ENCODE data around the gene NPIPB13.
"Not testable (repeated sequence)": the region's sequence is repeated elsewhere in the genome, so short reads cannot be mapped to it uniquely, and the experiment has no call there.

The NPIPB13 gene

GRCh38 chr16:30248379-30248778, at the start of gene NPIPB13:
NPIPB13 (minus strand) TSS chr16:30248479; CDS start chr16:30245573, 2,906 bp downstream.
- not testable (repeated sequence) for DNase-seq (ENCODE audit: low read depth in 2 of 2)

GRCh38 chr16:30282357-30282756, 34.1 kb upstream of the NPIPB13 start:
- DNase-seq (ENCODE audit: low read depth in 2 of 2) = not testable (repeated sequence)

GRCh38 chr16:30278523-30278922, 30.2 kb upstream of the NPIPB13 start:
- not testable (repeated sequence) for DNase-seq (ENCODE audit: low read depth in 2 of 2)

- DNase-seq (ENCODE audit: low read depth in 2 of 2) = not testable (repeated sequence)
These were observed 31.2 kb downstream of the NPIPB13 start for GRCh38 chr16:30217082-30217481.

- not testable (repeated sequence) for DNase-seq (ENCODE audit: low read depth in 2 of 2)
These were observed 36.9 kb downstream of the NPIPB13 start for GRCh38 chr16:30211414-30211813.

GRCh38 chr16:30209032-30209431, 39.2 kb downstream of the NPIPB13 start:
- not testable (repeated sequence) for DNase-seq (ENCODE audit: low read depth in 2 of 2)

DNA sequence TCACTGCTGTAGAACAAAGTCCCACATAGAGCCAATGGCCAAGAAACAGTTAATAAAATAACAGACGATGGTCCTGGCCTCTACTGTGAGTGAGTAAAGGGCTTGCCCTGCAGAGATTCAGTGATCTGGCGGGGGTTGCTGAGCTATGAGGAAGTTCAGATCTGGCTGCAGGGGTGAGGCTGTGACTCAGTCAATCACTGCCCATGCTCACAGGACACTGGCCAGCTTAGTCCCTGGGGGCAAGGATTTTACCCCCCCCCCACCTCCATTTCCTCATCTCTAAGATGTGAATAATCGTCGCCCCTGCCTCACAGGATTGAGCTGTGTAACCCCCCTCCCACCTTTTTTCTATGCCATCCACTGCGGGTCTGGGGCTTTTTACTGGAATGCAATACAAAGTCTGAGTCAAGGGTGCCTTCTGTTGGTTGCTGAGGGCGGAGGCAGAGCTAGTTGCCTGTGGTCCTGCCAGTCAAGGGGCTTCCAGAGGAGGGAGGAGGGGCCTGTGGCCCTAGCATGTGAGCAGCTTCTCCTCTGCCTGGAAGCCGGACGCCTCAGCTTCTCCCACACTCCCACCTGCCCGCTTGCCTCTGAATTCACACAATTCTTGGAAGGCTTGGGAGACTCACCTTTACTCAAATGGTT, 41.1 kb downstream of the NPIPB13 start:
- not testable (repeated sequence) for DNase-seq (ENCODE audit: low read depth in 2 of 2)

DNA sequence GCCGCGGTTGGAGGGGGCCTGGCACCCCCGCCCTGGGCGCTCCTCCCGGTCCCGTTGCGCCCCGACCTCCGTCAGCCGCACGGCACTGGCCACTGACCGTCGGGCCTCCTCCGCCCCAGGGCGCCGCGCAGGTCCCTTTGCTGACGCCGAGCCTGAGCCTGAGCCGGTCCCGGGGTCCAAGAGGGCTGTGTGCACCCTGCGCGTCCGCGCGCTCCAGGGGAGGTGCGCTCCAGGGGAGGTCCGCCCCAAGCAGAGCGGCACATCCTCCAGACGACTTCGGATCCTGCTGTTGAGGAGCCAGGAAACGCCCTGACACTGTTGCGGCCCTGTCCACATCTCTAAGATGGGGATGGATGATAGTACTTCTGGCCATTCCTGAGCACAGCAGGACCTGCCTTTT, 42.0 kb downstream of the NPIPB13 start:
- not testable (repeated sequence) for DNase-seq (ENCODE audit: low read depth in 2 of 2)

- DNase-seq (ENCODE audit: low read depth in 2 of 2) = not testable (repeated sequence)
These were observed 42.6 kb downstream of the NPIPB13 start for GRCh38 chr16:30205541-30206236.

GRCh38 chr16:30199608-30200343, 48.5 kb downstream of the NPIPB13 start:
- DNase-seq (ENCODE audit: low read depth in 2 of 2) = not testable (repeated sequence)

DNA sequence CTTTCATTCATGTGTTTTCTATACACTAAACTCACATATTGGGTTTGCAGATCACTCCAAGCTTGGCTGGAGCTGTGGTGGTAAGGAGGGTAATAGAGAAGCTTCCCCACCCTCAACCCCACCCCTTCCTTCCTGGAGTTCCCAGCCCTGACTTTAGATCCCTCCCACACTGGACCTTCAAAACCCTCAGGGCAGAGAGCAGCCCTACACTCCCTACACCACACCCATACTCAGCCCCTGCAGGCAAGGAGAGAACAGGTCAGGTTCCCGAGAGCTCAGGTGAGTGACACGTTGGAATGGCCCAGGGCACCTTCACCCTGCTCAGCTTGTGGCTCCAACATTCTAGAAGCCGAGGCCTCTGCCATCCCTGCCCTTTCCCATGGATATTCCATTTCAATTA, 49.2 kb downstream of the NPIPB13 start, which contains the start of gene SULT1A3:
TSS of gene SULT1A3 (plus strand) at position 207 of the 400 bp plus-strand sequence. CDS start 1,474 bp downstream, outside the sequence.
- not testable (repeated sequence) for DNase-seq (ENCODE audit: low read depth in 2 of 2)

All from stimulated activated CD8-positive, alpha-beta memory T cell treated with anti-CD3 and anti-CD28 coated beads, Interleukin-2, amount 100 ng/mL, for 48 hours (primary cell).